NCI-H2171 treated with DMSO at 0.1 percent for 48 hours (cell line): ENCODE data around the gene OVOL3.

ENCODE experiments used
- DNase-seq: peaks from one replicate; lab custom pipeline; 2025; lab: John Stamatoyannopoulos, UW

The OVOL3 gene

GRCh38 chr19:36100476-36100875 is 10.5 kb upstream of the OVOL3 start:
- no peak for DNase-seq

GRCh38 chr19:36101550-36102327 is 9.2 kb upstream of the OVOL3 start:
- DNase-seq = no peak

GRCh38 chr19:36103040-36103626 is 7.8 kb upstream of the OVOL3 start:
- DNase-seq = no peak

- DNase-seq = no peak
These were observed 6.9 kb upstream of the OVOL3 start for GRCh38 chr19:36103842-36104552.

GRCh38 chr19:36106441-36106840 is 4.5 kb upstream of the OVOL3 start:
- no peak for DNase-seq

GRCh38 chr19:36106991-36107390 is 4.0 kb upstream of the OVOL3 start:
- no peak for DNase-seq

DNA sequence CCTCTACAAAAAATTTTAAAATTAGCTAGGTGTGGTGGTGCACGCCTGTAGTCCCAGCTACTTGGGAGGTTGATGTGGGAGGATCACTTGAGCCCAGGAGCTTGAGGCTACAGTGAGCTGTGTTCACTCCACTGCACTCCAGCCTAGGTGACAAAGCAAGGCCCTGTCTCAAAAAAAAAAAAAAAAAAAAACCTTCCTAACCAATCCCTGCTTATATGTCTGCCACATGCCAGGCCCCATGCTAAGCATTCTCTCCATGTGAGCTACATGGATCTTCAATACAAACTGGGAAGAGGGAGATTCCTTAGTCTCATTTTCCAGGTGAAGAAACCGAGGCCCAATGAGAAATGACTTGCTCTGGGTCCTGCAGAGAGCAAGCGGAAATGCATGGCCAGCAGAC is 2.3 kb upstream of the OVOL3 start:
- no peak for DNase-seq

- no peak for DNase-seq
These were observed 227 bp downstream of the OVOL3 start for GRCh38 chr19:36111200-36111539.

DNA sequence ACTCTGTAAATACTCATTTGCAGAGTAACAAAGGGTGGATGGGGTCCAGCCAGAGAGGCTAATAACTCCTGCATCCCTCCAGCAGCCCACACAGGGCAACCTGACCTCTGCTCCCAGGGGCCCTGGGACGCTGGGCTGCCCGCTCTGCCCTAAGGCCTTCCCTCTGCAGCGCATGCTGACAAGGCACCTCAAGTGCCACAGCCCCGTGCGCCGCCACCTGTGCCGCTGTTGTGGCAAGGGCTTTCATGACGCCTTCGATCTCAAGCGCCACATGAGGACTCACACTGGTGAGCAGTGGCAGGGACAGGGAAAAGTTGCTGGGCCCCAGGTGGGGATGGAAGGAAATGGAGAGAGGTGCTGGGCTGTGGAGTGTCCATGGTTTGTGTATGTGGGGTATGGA is 1.7 kb downstream of the OVOL3 start:
- DNase-seq = no peak

GRCh38 chr19:36113425-36113824 is 2.5 kb downstream of the OVOL3 start:
- DNase-seq = no peak

- DNase-seq = no peak
These were observed 3.2 kb downstream of the OVOL3 start for GRCh38 chr19:36113894-36114720.

DNA sequence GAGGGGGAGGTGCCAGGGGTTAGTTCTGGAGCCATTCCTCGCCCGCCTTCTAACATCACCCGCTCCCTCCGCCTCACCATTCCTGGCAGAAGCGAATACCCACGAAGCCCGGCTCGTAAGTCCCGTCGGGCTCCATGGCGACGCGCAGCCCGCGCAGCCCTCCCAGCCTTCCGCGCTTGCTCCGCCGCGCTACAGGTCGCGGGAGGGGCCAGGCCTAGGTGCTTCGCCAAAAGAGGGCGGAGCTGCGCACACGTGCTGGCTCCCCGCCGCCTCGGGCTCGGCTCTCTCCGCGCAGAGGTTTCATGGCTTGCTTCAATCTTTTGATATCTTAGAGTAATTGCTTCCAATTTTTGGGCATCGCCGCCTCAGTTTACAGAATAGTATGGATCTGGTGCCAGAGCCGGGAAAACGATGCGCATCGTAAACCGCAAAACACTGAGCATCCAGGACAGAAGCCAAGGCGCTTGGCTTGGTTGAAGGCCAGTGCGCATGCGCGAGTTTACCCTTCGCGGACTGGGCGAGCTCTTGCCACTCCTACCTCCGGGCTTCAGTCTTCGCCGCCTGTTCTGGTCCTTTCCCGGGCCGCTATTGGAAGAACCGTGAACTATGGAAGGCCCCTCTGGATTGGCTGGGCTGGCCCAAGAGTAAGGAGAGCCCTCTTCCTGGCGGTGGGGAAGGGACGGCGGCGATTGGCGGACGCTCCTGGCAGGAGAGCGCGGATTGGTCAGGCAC is 3.9 kb downstream of the OVOL3 start, which contains the start of gene POLR2I:
POLR2I (minus strand) TSS at position 155 of the 732 bp plus-strand sequence; CDS start at position 136, 19 bp downstream.
- peak; percentile 100 for DNase-seq

GRCh38 chr19:36115453-36116343 is 4.8 kb downstream of the OVOL3 start, which contains the start of gene TBCB:
TBCB (plus strand) TSS chr19:36115468; CDS start chr19:36115561, 93 bp downstream.
- DNase-seq = no peak

DNA sequence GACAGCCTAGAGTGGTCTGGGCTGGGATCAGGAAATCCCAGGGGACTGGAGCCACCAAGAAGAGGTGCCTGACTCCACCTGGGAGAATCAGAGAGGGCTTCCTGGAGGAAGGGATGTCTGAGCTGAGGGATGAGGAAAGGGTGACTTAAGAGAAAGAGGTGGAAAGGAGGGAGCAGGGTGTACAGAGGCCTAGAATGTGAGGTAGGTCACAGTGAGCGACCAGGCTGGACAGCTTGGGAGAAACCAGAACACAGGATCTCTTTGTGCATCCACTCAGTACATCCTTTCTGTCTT is 5.3 kb downstream of the OVOL3 start:
- no peak for DNase-seq

DNA sequence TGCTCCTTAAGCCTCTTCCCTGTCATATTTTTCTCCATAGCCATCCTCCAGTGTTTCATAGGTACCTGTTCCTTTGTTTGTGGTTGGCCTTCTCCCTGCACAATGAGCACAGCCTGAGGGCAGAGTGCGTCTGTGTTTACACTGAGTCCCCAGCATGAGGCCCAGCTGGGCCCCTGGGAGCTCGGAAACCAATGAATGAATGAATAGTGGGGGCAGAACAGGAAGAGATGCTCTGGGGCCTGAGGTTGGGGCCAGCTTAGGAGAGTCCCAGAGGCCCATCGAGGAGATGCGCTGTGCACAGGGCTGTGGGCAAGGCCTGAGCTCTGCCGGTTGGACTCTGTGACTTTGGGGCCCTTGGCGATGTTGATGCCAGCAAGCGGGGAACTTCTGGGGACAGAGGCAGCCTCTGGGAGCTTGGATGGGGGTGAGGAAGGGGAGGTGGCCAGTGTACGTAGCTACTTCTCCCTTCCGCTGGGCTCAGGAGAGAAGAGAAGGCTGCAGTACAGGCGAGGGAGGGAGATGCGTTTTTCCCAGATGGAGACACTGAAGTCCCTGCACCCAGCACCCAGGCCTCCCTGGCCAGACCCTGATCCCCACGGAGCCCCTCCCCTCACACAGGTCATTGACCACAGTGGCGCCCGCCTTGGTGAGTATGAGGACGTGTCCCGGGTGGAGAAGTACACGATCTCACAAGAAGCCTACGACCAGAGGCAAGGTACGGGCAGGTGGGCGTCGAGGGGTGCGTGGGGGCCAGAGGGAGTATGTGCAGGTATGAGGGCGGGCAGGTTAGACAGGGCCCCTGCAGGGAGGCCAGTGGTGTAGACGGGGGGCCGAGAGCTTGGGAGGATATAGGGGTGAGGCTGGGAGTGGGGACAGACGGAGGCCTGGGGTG is 9.4 kb downstream of the OVOL3 start:
- DNase-seq = no peak

DNA sequence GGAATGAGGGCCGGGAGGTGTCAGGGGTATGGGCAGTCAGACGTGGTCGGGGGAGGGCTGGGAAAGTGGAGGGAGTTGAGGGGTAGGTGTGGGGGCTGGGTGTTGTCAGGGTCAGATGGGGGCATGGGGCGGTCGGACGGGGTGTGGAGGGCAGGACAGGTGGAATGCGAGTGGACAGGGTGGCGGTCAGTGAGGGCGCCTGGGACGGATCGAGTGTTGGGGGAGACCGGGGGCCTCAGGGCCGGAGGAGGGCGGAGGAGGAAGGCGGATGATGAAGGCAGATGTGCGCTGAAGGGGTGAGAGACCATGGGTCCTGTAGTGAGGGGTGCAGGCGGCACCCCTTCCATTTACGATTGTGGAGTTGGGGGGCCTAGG is 10.0 kb downstream of the OVOL3 start:
- DNase-seq = no peak

GRCh38 chr19:36121486-36122124 is 10.7 kb downstream of the OVOL3 start:
- no peak for DNase-seq

DNA sequence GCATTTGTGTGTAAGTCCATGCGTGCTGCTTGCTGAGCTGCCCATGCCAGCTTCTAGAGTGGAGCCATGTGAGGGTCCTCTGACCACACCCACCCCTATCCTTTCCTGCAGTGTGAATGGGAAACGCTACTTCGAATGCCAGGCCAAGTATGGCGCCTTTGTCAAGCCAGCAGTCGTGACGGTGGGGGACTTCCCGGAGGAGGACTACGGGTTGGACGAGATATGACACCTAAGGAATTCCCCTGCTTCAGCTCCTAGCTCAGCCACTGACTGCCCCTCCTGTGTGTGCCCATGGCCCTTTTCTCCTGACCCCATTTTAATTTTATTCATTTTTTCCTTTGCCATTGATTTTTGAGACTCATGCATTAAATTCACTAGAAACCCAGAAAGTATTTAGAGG is 14.6 kb downstream of the OVOL3 start:
- DNase-seq = no peak

DNA sequence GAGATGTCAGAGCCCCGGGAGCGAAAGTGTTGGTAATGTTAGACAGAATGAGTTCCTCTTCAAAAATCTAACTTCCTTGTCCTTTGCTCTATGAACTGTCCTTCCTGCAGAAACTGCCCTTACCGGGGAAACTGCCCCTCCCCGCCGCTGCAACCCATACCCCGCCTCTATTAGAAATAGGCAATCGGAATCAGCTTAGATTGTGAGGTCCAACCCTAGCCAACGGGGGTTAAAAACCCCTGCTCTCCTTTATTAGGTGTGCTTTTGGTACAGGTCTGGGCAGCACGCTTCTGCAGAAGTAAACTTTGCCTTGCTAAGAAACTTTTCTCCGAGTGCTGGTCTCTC is 17.4 kb downstream of the OVOL3 start:
- no peak for DNase-seq
